ENCODE measurements around the gene NOTO.

Gene NOTO

GRCh38 chr2:73259704-73260337, 57.4 kb downstream of the NOTO start:
- no peak for TF ChIP-seq CTCF (IDR thresholded peaks at IDR 0.05)
- Histone ChIP-seq H3K9ac (no peak overlapping the region), H3K27ac (no peak overlapping the region), H3K79me2 (no peaks in the 10 kb centered on the region), H3K4me3 (ENCODE audit: low read depth, low read length) (no peak overlapping the region), H3K4me2 (ENCODE audit: low read length) (no peak overlapping the region), H2AFZ (no peak overlapping the region), H3K36me3 (ENCODE audit: control insufficient read depth, insufficient read depth, low read length) (no peaks in the 10 kb centered on the region), H3K27me3 (ENCODE audit: control insufficient read depth, insufficient read depth, low read length) (no peaks in the 10 kb centered on the region), H3K9me3 (ENCODE audit: control insufficient read depth, low read length) (no peaks in the 10 kb centered on the region), H3K4me1 (no peaks in the 10 kb centered on the region)

GRCh38 chr2:73260338-73260984, 58.1 kb downstream of the NOTO start:
- TF ChIP-seq CTCF (IDR thresholded peaks at IDR 0.05) = peak; percentile 50
- no peaks in the 10 kb centered on the region for H3K27me3 ChIP-seq (ENCODE audit: control insufficient read depth, insufficient read depth, low read length)
- H3K9me3 ChIP-seq (ENCODE audit: control insufficient read depth, low read length) = no peaks in the 10 kb centered on the region
- H3K4me3 ChIP-seq (ENCODE audit: low read depth, low read length) = no peak overlapping the region
- no peak overlapping the region for H3K9ac ChIP-seq
- no peak overlapping the region for H3K4me2 ChIP-seq (ENCODE audit: low read length)
- no peaks in the 10 kb centered on the region for H3K4me1 ChIP-seq
- H3K27ac ChIP-seq = no peak overlapping the region
- no peak overlapping the region for H2AFZ ChIP-seq
- H3K79me2 ChIP-seq = no peaks in the 10 kb centered on the region
- no peaks in the 10 kb centered on the region for H3K36me3 ChIP-seq (ENCODE audit: control insufficient read depth, insufficient read depth, low read length)
